Nephron (organoid): Measurements from ENCODE around the gene DMAC2.
"Not testable (repeated sequence)": the region's sequence is repeated elsewhere in the genome, so short reads cannot be mapped to it uniquely, and the experiment has no call there.

Experiments used
- H3K27ac Mint-ChIP-seq, 3 experiments: 2 replicates each; pipeline ENCODE4 v1.8.0; 2020; ENCODE audit warnings: mixed read lengths in 3 of 3, mild to moderate bottlenecking in 2 of 3, moderate library complexity in 1 of 3
- H3K27me3 Mint-ChIP-seq: 2 replicates; pipeline ENCODE4 v1.8.0; 2021; ENCODE audit warnings: low read depth, mild to moderate bottlenecking, moderate library complexity, mixed read lengths
- H3K36me3 Mint-ChIP-seq: 2 replicates; pipeline ENCODE4 v1.8.0; 2020; ENCODE audit warnings: low read depth, mixed read lengths
- H3K4me1 Mint-ChIP-seq: 2 replicates; pipeline ENCODE4 v1.8.0; 2020; ENCODE audit warnings: mixed read lengths
- H3K4me3 Mint-ChIP-seq, 3 experiments: 2 replicates each; pipeline ENCODE4 v1.8.0; 2020; ENCODE audit warnings: mild to moderate bottlenecking in 3 of 3, mixed read lengths in 3 of 3, moderate library complexity in 2 of 3
- H3K9me3 Mint-ChIP-seq: 2 replicates; pipeline ENCODE4 v1.8.0; 2020; ENCODE audit warnings: mixed read lengths
- TF ChIP-seq, protein P1 (sequence below), 3 experiments: fragments of 200-600 bp; sonication (generic); IDR thresholded peaks; one replicate each; pipeline ENCODE4 v1.5.0; 2021; ENCODE audit warnings: antibody characterized with exemption in 3 of 3; ENCODE audit not compliant: unreplicated experiment in 3 of 3

DMAC2 gene

DNA sequence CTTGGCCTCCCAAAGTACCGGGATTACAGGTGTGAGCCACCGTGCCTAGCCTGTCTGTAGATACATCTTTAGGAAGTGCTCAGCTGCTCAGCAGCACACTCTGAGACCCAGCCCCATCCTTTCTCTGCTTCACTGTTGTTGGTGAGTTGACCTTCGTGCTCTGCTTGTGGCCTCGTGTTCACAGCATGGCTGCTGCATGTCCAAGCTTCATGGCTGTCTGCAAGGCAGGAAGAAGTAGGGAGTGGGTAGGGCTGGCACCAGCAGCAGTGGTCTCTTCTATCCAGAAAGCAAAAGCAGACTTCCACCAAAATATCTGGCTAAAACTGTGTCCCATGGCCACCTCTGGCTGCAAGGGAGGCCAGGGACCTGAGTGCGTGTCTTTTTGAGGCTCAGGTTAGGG lies 26.8 kb downstream of the DMAC2 start:
- Mint-ChIP-seq H3K4me1 (peaks cover 17% of the 10 kb centered on the region), H3K4me3 (no peak overlapping the region), H3K27ac (no peak overlapping the region), H3K9me3 (no peaks in the 10 kb centered on the region), H3K27me3 (no peaks in the 10 kb centered on the region), H3K36me3 (peaks cover 28% of the 10 kb centered on the region)
- TF ChIP-seq, protein P1, sequence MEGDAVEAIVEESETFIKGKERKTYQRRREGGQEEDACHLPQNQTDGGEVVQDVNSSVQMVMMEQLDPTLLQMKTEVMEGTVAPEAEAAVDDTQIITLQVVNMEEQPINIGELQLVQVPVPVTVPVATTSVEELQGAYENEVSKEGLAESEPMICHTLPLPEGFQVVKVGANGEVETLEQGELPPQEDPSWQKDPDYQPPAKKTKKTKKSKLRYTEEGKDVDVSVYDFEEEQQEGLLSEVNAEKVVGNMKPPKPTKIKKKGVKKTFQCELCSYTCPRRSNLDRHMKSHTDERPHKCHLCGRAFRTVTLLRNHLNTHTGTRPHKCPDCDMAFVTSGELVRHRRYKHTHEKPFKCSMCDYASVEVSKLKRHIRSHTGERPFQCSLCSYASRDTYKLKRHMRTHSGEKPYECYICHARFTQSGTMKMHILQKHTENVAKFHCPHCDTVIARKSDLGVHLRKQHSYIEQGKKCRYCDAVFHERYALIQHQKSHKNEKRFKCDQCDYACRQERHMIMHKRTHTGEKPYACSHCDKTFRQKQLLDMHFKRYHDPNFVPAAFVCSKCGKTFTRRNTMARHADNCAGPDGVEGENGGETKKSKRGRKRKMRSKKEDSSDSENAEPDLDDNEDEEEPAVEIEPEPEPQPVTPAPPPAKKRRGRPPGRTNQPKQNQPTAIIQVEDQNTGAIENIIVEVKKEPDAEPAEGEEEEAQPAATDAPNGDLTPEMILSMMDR (IDR thresholded peaks at IDR 0.05; ENCODE audit: unreplicated experiment in 3 of 3): no peak

GRCh38 chr19:41411968-41412265 lies 27.8 kb downstream of the DMAC2 start:
- TF ChIP-seq, protein P1 (IDR thresholded peaks at IDR 0.05; ENCODE audit: unreplicated experiment in 3 of 3): no peak
- Mint-ChIP-seq H3K9me3 (no peaks in the 10 kb centered on the region), H3K36me3 (peaks cover 27% of the 10 kb centered on the region), H3K27ac (no peak overlapping the region), H3K27me3 (no peaks in the 10 kb centered on the region), H3K4me1 (peaks cover 25% of the 10 kb centered on the region), H3K4me3 (no peak overlapping the region)

DNA sequence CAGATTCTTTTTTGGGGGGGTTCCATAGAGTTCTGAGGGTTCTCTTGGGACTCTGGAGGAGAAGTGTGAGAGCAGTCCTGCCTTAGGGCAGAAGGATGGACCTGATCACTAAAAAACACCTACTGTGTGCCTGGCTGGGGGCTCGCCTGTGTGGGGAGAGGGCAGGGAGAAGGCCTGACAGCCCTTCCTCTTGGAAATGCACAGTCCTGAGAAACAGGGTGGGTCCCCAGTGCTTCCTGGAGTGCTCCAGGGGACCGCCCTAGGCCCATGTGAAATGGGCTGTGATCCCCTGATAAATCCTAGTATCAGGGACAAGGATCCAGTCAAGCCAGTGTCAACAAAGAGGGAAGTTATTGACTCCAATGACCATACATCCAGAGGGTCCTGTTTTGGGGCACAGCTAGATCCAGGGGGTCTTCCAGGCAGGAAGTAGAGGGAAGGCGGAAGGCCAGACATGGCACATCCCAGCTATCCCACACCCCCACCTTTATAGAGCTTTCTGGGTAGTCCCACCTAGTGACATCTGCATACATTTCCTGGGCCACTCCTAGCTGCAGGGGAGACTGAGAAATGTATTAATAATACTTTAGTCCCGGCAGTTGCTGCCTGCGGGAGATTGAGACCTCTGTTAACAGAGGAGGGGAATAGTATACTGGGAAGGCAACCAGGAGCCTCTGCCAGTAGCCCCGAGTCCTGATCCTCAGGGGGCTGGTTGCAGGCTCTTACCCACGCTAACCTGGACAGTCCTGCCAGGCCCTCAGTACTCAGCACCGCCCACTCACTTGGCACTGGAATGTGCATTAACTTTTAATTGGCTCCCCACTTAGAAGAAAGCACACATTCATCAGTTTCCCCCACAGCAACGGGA lies 28.4 kb downstream of the DMAC2 start:
- Mint-ChIP-seq H3K36me3 (peaks cover 27% of the 10 kb centered on the region), H3K4me3 (no peak overlapping the region), H3K9me3 (no peaks in the 10 kb centered on the region), H3K4me1 (peaks cover 25% of the 10 kb centered on the region), H3K27ac (no peak overlapping the region), H3K27me3 (no peaks in the 10 kb centered on the region)
- TF ChIP-seq, protein P1 (IDR thresholded peaks at IDR 0.05; ENCODE audit: unreplicated experiment in 3 of 3): no peak

GRCh38 chr19:41410336-41411054 lies 29.2 kb downstream of the DMAC2 start:
- Mint-ChIP-seq H3K4me3 (no peak overlapping the region), H3K36me3 (peaks cover 24% of the 10 kb centered on the region), H3K27ac (no peak overlapping the region), H3K27me3 (no peaks in the 10 kb centered on the region), H3K9me3 (no peaks in the 10 kb centered on the region), H3K4me1 (peaks cover 25% of the 10 kb centered on the region)
- TF ChIP-seq, protein P1 (IDR thresholded peaks at IDR 0.05; ENCODE audit: unreplicated experiment in 3 of 3): no peak

DNA sequence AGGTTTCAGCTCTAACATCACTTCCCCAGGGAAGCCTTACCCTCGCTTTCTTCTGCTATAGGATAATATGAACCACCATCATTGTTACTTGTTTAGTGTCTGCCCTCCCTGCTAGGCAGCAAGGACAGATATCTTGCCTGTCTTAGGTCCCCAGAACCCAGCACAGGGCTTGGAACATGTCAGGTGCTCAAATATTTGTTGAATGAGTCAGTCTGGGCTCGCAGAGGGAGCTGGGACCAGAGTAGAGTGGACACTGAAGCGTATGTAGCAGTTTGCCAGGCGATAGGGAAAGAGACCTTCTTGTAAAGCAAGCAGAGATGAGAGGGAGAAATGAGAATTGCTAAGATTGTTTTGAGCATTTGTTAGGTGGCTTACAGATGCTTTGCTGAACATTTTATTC lies 30.4 kb downstream of the DMAC2 start:
- Mint-ChIP-seq H3K36me3 (peaks cover 20% of the 10 kb centered on the region), H3K9me3 (no peaks in the 10 kb centered on the region), H3K27me3 (no peaks in the 10 kb centered on the region), H3K27ac (peak overlapping the region; percentile 62 to 76 (median 65)), H3K4me3 (peak overlapping the region in 1 of 3 experiments; percentile 11), H3K4me1 (peaks cover 22% of the 10 kb centered on the region)
- TF ChIP-seq, protein P1 (IDR thresholded peaks at IDR 0.05; ENCODE audit: unreplicated experiment in 3 of 3): no peak

GRCh38 chr19:41408846-41409245 lies 30.9 kb downstream of the DMAC2 start:
- Mint-ChIP-seq H3K27ac (peak overlapping the region; percentile 62 to 76 (median 65)), H3K36me3 (peaks cover 17% of the 10 kb centered on the region), H3K4me1 (peaks cover 17% of the 10 kb centered on the region)
- not testable (repeated sequence) for H3K9me3 Mint-ChIP-seq, H3K27me3 Mint-ChIP-seq, H3K4me3 Mint-ChIP-seq
